Left ventricle myocardium inferior (tissue), 1 donor: ENCODE data around the gene AUTS2. TPM values are rescaled to one million over a fixed set of nuclear protein-coding genes. Genes with fewer than 3 reads are reported as not detected.

Source experiments
- DNase-seq: peaks from one replicate; pipeline ENCODE4 v3.0.0-alpha.2; 2020
- H3K27ac ChIP-seq: fragments of 200-600 bp; replicated peaks from 2 replicates; pipeline ENCODE4 v1.8.0; 2021
- H3K27me3 ChIP-seq: fragments of 200-600 bp; 2 replicates; pipeline ENCODE4 v1.8.0; 2021; ENCODE audit warnings: low read depth
- H3K36me3 ChIP-seq: fragments of 200-600 bp; 2 replicates; pipeline ENCODE4 v1.8.0; 2021
- H3K4me1 ChIP-seq: fragments of 200-600 bp; 2 replicates; pipeline ENCODE4 v1.8.0; 2021
- H3K4me3 ChIP-seq: fragments of 200-600 bp; 2 replicates; pipeline ENCODE4 v1.8.0; 2021; ENCODE audit warnings: mild to moderate bottlenecking, moderate library complexity
- H3K9me3 ChIP-seq: fragments of 200-600 bp; replicated peaks from 2 replicates; pipeline ENCODE4 v1.8.0; 2021
- intact Hi-C: fragments of 100-400 bp; cut with micrococcal nuclease; formaldehyde crosslinking; loops from one replicate; pipeline ENCODE4 v1.11.0; 2022
- total RNA-seq: library from RNA; stranded (reverse); fragmentation: NEBNext Ultra II Directional; extraction: Animal tissue kit (Norgen Biotek cat#: 25700); gene quantifications from one replicate; pipeline ENCODE4 v1.2.1, GENCODE V29; 2021
- TF ChIP-seq, protein P1 (sequence below): fragments of 200-600 bp; IDR thresholded peaks from 2 replicates; pipeline ENCODE4 v1.8.0; 2021; ENCODE audit warnings: antibody characterized with exemption, mild to moderate bottlenecking, borderline replicate concordance
- donor health status: DM: no; HTN: yes; CAD: no; lungs with severe emphysema.

Gene AUTS2
- total RNA-seq, 1 donor from 2014 or later, result 10.5 TPM

GRCh38 chr7:69787736-69788431 is 189.6 kb downstream of the AUTS2 start:
- Histone ChIP-seq H3K9me3 (no peaks in the 10 kb centered on the region), H3K27ac (peak overlapping the region; percentile 17), H3K4me3 (no peak overlapping the region), H3K27me3 (no peaks in the 10 kb centered on the region), H3K4me1 (peaks cover 42% of the 10 kb centered on the region), H3K36me3 (no peaks in the 10 kb centered on the region)
- TF ChIP-seq, protein P1, sequence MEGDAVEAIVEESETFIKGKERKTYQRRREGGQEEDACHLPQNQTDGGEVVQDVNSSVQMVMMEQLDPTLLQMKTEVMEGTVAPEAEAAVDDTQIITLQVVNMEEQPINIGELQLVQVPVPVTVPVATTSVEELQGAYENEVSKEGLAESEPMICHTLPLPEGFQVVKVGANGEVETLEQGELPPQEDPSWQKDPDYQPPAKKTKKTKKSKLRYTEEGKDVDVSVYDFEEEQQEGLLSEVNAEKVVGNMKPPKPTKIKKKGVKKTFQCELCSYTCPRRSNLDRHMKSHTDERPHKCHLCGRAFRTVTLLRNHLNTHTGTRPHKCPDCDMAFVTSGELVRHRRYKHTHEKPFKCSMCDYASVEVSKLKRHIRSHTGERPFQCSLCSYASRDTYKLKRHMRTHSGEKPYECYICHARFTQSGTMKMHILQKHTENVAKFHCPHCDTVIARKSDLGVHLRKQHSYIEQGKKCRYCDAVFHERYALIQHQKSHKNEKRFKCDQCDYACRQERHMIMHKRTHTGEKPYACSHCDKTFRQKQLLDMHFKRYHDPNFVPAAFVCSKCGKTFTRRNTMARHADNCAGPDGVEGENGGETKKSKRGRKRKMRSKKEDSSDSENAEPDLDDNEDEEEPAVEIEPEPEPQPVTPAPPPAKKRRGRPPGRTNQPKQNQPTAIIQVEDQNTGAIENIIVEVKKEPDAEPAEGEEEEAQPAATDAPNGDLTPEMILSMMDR, result no peak
- no peak for DNase-seq
- intact Hi-C loops, result no loop called here

DNA sequence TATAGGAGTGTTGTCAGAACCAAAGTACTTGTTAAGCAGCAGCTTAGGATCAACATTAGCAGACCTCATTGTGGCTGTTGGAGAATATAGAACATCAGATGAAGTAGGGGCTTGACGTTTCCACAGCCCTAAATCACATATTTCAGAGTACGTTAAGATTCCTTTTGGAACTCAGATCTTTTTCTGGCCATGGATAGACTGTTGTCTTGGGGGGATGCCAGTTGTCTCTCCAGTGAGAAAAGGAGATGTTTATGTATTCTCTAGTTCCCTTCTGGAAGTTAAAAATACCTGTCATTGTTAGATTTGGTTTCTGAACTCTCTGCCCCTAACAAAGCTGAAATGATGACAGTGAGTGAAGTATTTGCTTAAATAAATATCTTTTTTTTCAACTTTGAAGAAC is 191.3 kb downstream of the AUTS2 start:
- DNase-seq, result no peak

DNA sequence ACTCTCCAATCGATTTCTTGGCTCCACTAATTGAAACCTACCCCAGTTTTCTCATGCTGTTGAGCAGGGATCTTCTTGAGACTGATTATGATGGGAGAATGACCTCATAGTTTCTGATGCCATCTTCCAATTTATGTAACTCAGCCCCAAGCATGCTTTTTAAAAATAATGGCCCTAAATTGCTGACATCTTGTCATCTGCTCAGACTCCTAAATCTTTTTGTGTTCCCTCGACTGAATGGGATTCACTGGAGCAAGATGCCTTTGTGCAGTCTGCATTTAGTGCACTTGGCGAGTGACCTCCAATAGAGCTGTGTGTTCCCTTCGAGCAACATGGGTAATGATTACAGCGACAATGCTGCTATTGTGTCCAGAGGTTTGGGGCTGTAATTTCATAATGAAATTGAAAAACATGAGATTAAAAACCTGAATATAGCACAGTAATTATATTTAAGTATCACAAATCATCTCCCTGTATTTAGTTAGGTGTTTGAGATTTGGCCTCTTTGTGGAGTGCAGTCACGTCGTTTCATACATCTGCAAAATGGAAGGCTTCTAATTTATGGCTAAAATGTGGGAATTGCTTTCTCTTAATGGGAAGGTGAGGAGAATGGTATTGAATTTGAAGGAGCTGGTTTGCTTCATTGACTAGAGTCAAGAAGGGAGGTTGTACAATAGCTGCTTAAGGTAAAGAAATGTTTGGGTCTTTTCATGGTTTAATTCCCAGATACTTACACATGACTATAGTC is 192.9 kb downstream of the AUTS2 start:
- TF ChIP-seq, protein P1, result no peak
- no peak overlapping the region for H3K27ac ChIP-seq
- no peak overlapping the region for H3K4me3 ChIP-seq
- no peaks in the 10 kb centered on the region for H3K27me3 ChIP-seq
- H3K4me1 ChIP-seq, result peaks cover 23% of the 10 kb centered on the region
- no peak for DNase-seq
- intact Hi-C loops, result no loop called here
- H3K9me3 ChIP-seq, result no peaks in the 10 kb centered on the region
- H3K36me3 ChIP-seq, result no peaks in the 10 kb centered on the region

More for the DNA sequence above, 191.3 kb downstream of the AUTS2 start:
- no peak overlapping the region for H3K27ac ChIP-seq
- intact Hi-C loops, result no loop called here
- no peaks in the 10 kb centered on the region for H3K27me3 ChIP-seq
- TF ChIP-seq, protein P1, result no peak
- H3K4me3 ChIP-seq, result no peak overlapping the region
- no peaks in the 10 kb centered on the region for H3K9me3 ChIP-seq
- no peaks in the 10 kb centered on the region for H3K36me3 ChIP-seq
- peaks cover 25% of the 10 kb centered on the region for H3K4me1 ChIP-seq

DNA sequence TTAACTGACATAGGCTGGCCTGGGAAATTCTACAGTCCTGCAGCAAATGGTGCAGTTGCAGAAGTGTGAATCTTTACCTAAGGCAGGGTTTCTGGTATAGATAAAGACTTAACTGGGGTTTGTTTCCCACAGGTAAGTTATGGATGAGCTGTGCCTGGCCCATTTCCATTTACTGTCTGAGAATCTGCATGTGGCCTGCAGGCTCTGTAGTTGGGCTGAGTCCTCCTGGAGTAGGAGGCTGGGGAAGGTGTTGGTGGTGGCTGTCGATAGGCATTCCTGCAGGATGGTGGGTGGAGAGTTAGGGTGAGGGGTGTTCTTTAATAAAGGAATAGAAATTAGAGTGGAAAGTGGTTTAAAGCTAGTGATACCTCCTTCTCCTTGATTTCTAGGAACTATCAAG is 193.5 kb downstream of the AUTS2 start:
- no peaks in the 10 kb centered on the region for H3K36me3 ChIP-seq
- DNase-seq, result no peak
- TF ChIP-seq, protein P1, result no peak
- no peaks in the 10 kb centered on the region for H3K27me3 ChIP-seq
- H3K27ac ChIP-seq, result no peak overlapping the region
- intact Hi-C loops, result no loop called here
- peaks cover 23% of the 10 kb centered on the region for H3K4me1 ChIP-seq
- H3K9me3 ChIP-seq, result no peaks in the 10 kb centered on the region
- H3K4me3 ChIP-seq, result no peak overlapping the region

DNA sequence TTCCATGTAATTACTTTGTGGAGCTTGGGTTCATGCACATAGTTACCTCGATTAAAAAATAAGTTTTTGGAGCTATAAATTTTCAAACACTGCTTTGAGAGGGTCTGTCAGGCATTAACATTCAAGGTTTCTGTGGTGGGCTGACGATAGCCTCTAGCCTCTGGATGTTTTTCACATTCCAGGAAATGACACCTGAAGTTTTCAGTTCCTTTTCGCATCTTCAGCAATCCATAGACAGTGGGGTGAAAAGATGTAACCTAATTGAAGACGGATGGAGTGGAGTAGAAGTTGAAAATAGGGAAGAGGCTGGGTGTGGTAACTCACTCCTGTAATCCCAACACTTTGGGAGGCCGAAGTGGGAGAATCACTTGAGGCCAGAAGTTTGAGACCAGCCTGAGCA is 197.7 kb downstream of the AUTS2 start:
- Histone ChIP-seq H3K27me3 (no peaks in the 10 kb centered on the region), H3K27ac (no peak overlapping the region), H3K9me3 (no peaks in the 10 kb centered on the region), H3K4me3 (no peak overlapping the region), H3K4me1 (peaks cover 20% of the 10 kb centered on the region), H3K36me3 (no peaks in the 10 kb centered on the region)
- intact Hi-C loops, result no loop called here
- TF ChIP-seq, protein P1, result no peak
- no peak for DNase-seq
